ENCODE measurements around the gene PKM.

Gene PKM

DNA sequence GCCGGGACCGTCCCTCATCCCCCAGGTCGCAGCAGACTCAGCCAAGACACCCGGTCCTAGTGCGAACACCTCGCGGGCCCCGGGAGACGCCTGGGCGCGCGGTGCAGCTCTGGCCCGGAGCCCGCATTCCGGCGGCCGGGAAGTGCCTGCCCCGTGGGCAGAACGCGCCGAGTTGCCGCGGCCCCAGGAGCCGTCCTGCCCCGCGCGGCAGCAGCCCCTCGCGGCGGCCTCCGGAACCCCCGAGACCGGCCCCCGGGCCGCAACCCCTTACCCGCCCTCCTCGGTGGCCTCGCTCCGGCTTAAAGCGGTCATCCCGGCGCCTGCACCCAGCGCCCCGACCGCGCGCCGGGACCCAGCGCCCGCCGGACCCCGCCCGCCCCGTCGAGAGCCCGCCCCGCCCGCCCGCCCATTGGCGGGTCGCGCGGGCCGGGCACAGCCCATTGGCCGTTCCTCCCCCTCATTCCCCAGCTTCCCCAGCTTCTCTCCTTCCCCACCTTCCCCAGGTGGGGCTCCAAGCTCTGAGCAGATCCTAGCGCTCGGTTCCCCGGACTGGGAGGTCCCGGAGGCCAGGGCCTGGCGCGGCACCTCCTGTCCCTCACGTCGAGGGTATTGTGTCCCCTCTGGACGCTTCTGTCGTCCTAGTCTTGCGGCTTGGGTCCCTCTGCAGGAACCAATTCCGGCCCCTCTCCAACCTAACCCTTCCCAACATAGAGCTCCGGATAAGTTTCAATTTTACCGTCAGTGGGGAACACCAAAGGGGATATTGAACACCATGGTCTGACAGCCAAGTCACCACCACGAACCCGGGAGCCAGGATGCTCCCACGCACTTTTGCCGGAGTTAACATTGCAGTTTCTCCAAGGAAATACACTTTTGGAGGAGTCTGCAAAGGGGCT is 33.3 kb downstream of the PKM start, which contains the start of gene GRAMD2A:
Gene GRAMD2A, minus strand, starts transcription at position 328 of the 896 bp plus-strand sequence.
- TF ChIP-seq, protein P1, sequence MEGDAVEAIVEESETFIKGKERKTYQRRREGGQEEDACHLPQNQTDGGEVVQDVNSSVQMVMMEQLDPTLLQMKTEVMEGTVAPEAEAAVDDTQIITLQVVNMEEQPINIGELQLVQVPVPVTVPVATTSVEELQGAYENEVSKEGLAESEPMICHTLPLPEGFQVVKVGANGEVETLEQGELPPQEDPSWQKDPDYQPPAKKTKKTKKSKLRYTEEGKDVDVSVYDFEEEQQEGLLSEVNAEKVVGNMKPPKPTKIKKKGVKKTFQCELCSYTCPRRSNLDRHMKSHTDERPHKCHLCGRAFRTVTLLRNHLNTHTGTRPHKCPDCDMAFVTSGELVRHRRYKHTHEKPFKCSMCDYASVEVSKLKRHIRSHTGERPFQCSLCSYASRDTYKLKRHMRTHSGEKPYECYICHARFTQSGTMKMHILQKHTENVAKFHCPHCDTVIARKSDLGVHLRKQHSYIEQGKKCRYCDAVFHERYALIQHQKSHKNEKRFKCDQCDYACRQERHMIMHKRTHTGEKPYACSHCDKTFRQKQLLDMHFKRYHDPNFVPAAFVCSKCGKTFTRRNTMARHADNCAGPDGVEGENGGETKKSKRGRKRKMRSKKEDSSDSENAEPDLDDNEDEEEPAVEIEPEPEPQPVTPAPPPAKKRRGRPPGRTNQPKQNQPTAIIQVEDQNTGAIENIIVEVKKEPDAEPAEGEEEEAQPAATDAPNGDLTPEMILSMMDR (IDR thresholded peaks at IDR 0.05; ENCODE audit: low read depth, low read length, missing control alignments), result no peak
- no peak for DNase-seq (ENCODE audit: low read depth)
- peak within 1 kb of the TSS; percentile 9; the same call in 1 of the 2 replicates for H3K4me3 ChIP-seq (ENCODE audit: low read depth, low read length)

DNA sequence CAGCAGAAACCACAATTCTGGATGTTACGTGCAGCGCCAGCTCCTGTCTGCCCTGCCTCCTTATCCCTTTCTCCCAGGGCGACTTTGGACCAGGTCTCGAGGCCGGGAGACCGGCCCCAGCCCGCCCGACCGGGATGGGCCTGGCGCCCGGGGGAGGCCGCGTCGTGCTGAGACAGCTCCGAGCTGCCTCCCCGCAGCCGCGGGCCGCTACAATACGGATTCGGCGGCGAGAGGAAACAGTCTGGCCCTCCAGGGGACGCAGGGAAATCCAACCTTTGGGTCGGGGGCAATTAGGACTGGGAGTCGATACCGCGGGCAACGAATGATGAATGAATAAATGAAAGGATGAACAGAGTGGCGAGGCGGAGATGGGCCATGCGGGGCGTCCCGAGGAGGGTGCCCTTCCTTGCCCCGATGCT is 33.9 kb downstream of the PKM start:
- H3K4me3 ChIP-seq (ENCODE audit: low read depth, low read length), result peak overlapping the region; percentile 9; the same call in 1 of the 2 replicates
- TF ChIP-seq, protein P1 (IDR thresholded peaks at IDR 0.05; ENCODE audit: low read depth, low read length, missing control alignments), result no peak
- DNase-seq (ENCODE audit: low read depth), result no peak

DNA sequence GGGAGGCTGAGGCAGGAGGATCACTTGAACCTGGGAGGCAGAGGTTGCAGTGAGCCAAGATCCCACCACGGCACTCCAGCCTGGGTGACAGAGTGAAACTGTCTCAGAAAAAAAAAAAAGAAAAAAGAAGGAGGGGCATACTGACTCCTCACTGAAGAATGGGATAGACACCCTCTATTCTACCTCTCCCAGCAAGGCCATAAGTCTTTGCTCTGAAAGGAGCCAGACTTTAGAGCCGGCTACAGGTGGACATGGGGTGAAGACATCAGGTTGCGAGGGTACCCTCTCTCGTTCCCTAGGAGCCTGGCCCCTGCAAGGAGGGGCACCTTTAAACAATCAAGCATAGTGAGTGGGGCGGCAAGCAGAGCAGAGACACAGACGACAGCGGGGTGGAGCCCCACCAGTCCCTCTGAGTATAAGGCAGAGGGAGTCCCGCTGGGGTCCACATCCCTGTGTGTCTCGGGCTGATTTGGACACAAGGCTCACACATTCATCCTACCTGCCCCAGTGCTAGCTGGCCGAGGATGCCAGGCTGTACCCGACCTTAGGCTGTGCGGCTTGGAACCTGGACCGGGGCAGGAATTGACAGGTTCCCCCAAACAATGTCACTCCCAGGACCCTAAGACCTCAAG is 34.5 kb downstream of the PKM start:
- H3K4me3 ChIP-seq (ENCODE audit: low read depth, low read length), result no peak overlapping the region
- TF ChIP-seq, protein P1 (IDR thresholded peaks at IDR 0.05; ENCODE audit: low read depth, low read length, missing control alignments), result no peak
- DNase-seq (ENCODE audit: low read depth), result no peak

DNA sequence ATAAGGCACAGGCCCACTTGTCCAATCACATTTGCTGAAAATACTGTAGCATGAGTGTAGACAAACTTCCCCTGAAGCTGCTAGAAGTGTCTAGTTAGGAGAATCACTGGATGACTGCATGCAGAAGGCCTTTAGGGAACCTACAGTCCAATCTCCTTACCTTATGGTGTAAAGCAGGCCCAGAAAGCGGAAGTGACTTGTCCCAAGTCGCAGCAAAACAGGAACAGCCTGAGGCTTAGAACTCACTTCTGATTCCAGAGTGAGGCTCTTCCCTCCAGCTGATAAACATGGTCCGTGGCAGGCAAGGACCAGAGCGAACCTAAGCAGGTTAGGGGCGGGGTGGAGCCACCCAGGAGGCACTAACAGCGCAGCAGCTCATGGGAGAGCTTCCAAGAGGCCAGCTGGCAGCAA is 35.9 kb downstream of the PKM start:
- TF ChIP-seq, protein P1 (IDR thresholded peaks at IDR 0.05; ENCODE audit: low read depth, low read length, missing control alignments), result no peak
- no peak for DNase-seq (ENCODE audit: low read depth)
- H3K4me3 ChIP-seq (ENCODE audit: low read depth, low read length), result no peak overlapping the region

DNA sequence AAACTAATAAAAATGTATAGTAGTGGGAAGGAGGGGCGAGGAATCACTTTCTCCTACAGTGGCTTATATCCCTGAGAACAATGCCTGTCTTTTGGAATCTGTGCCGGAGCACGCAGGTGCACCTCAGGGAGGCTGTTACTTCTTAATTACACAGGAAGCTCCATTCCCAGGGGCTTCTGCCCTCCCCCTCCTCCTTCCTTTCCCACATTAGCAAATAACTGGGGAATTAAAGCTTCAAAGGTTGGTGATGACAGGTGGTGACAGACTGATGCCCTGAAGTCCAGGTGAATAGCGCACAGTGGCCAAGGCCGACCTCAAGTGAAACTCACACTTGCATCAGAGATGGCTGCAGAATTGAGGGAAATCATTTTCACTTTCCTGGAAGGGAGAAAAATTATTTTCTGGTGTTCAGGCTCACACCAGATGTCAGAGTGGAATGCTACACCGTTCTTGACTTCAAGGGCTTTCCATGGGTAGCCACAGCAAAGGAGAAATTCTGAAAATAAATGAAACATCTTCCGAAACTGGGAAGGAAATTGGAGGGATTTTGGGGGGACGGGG is 37.1 kb downstream of the PKM start:
- TF ChIP-seq, protein P1 (IDR thresholded peaks at IDR 0.05; ENCODE audit: low read depth, low read length, missing control alignments), result no peak
- H3K4me3 ChIP-seq (ENCODE audit: low read depth, low read length), result no peak overlapping the region
- DNase-seq (ENCODE audit: low read depth), result no peak

DNA sequence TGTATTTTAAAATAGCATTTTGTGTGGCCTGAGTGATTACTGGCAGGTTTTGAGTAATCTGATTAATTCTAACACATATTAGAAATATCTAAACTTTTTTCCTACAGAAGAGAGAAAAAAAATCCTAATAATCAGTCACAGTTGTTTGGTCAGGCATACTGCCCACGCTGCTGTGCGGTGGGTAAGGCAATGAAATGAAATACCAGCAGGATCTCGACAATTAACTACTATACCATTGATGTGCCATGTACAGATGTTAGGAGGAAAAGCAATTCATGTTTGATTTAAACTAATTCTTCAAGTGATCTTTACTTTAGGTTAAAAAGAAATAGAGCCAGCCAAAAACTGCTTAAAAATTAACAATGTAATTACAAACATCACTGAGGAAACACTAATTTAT is 38.6 kb downstream of the PKM start:
- TF ChIP-seq, protein P1 (IDR thresholded peaks at IDR 0.05; ENCODE audit: low read depth, low read length, missing control alignments), result no peak
- H3K4me3 ChIP-seq (ENCODE audit: low read depth, low read length), result no peak overlapping the region
- DNase-seq (ENCODE audit: low read depth), result no peak
